K562 (cell line): Measurements from ENCODE around the gene IMPA2.

Experiments
- NR2C1 ChIP-seq, 2 experiments: fragments of 450-650 bp; IDR thresholded peaks; 2 replicates each; pipeline ENCODE4 v1.6.1; 2017; ENCODE audit warnings: mild to moderate bottlenecking in 2 of 2, antibody characterized with exemption in 1 of 2, inconsistent platforms in 1 of 2, missing compliant biosample characterization in 1 of 2, missing genetic modification characterization in 1 of 2
- POLR2AphosphoS5 ChIP-seq: IDR thresholded peaks from 2 replicates; pipeline ENCODE4 v1.6.1; 2011; ENCODE audit warnings: mild to moderate bottlenecking, low read depth, low read length, moderate library complexity; ENCODE audit not compliant: control insufficient read depth, insufficient read depth
- POLR3G ChIP-seq: IDR thresholded peaks from 2 replicates; pipeline ENCODE4 v1.6.1; 2011; ENCODE audit not compliant: insufficient read length, insufficient replicate concordance; ENCODE audit errors: extremely low read depth

DNA sequence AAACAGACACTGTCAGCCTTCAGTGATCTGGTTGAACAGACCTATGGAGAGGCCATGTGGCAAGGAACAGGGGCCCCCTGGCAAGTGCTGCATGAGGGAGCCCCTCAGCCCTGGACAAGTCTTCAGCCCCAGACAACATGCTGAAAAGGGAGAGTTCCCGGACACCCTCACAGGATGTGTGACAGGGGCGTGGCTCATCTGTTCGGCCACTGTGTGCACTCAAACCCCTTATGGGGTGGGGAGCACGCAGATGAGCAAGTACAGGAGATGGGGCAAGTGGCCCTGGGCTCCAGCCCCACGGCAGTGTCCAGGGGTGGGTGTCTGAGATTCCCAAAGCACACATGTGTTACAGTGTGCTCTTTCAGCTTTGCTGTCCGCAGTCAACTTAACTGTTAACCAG is 37.8 kb upstream of the IMPA2 start:
- no peak for TF ChIP-seq NR2C1 (IDR thresholded peaks at IDR 0.05)
- no peak for TF ChIP-seq NR2C1 (tag; IDR thresholded peaks at IDR 0.05)
- TF ChIP-seq POLR3G, result no peak
- TF ChIP-seq POLR2AphosphoS5, result no peak
